Measurements from ENCODE around the gene ABCC1.

Gene ABCC1

GRCh38 chr16:16138034-16138635 lies 188.7 kb downstream of the ABCC1 start:
- no peak overlapping the region for H2AFZ ChIP-seq (ENCODE audit: low read depth)
- H3K4me2 ChIP-seq: no peak overlapping the region
- no peak overlapping the region for H3K9ac ChIP-seq
- H4K20me1 ChIP-seq (ENCODE audit: insufficient read depth): no peaks in the 10 kb centered on the region
- H3K4me3 ChIP-seq (IDR thresholded peaks at IDR 0.05; ENCODE audit: insufficient read depth, low read depth, low read length): no peak overlapping the region
- H3K79me2 ChIP-seq (ENCODE audit: insufficient read depth, low read depth): no peaks in the 10 kb centered on the region
- H3K4me1 ChIP-seq (ENCODE audit: low read depth, poor library complexity, severe bottlenecking): no peaks in the 10 kb centered on the region
- TF ChIP-seq CTCF (conservative IDR thresholded peaks at IDR 0.05; ENCODE audit: low read depth, low read length): no peak
- no peak overlapping the region for H3K27ac ChIP-seq
- peaks cover 18% of the 10 kb centered on the region; the same call in 1 of the 2 replicates for H3K36me3 ChIP-seq (ENCODE audit: insufficient read depth)
- H3K27me3 ChIP-seq (ENCODE audit: insufficient read depth, low read depth): no peaks in the 10 kb centered on the region

- Histone ChIP-seq H3K27ac (no peak overlapping the region), H4K20me1 (ENCODE audit: insufficient read depth) (no peaks in the 10 kb centered on the region), H3K4me2 (no peak overlapping the region), H2AFZ (ENCODE audit: low read depth) (no peak overlapping the region), H3K9ac (no peak overlapping the region), H3K4me1 (ENCODE audit: low read depth, poor library complexity, severe bottlenecking) (no peaks in the 10 kb centered on the region), H3K27me3 (ENCODE audit: insufficient read depth, low read depth) (no peaks in the 10 kb centered on the region), H3K36me3 (ENCODE audit: insufficient read depth) (peaks cover 18% of the 10 kb centered on the region; the same call in 1 of the 2 replicates), H3K4me3 (IDR thresholded peaks at IDR 0.05; ENCODE audit: insufficient read depth, low read depth, low read length) (no peak overlapping the region), H3K79me2 (ENCODE audit: insufficient read depth, low read depth) (no peaks in the 10 kb centered on the region)
- no peak for TF ChIP-seq CTCF (conservative IDR thresholded peaks at IDR 0.05; ENCODE audit: low read depth, low read length)
Measured at GRCh38 chr16:16139061-16139460, 189.6 kb downstream of the ABCC1 start.

GRCh38 chr16:16139806-16140205 lies 190.4 kb downstream of the ABCC1 start:
- TF ChIP-seq CTCF (conservative IDR thresholded peaks at IDR 0.05; ENCODE audit: low read depth, low read length): no peak
- H3K4me2 ChIP-seq: no peak overlapping the region
- H3K9ac ChIP-seq: no peak overlapping the region
- H2AFZ ChIP-seq (ENCODE audit: low read depth): no peak overlapping the region
- no peaks in the 10 kb centered on the region for H3K79me2 ChIP-seq (ENCODE audit: insufficient read depth, low read depth)
- H3K36me3 ChIP-seq (ENCODE audit: insufficient read depth): peaks cover 18% of the 10 kb centered on the region; the same call in 1 of the 2 replicates
- no peak overlapping the region for H3K27ac ChIP-seq
- no peaks in the 10 kb centered on the region for H3K4me1 ChIP-seq (ENCODE audit: low read depth, poor library complexity, severe bottlenecking)
- no peak overlapping the region for H3K4me3 ChIP-seq (IDR thresholded peaks at IDR 0.05; ENCODE audit: insufficient read depth, low read depth, low read length)
- H4K20me1 ChIP-seq (ENCODE audit: insufficient read depth): no peaks in the 10 kb centered on the region
- no peaks in the 10 kb centered on the region for H3K27me3 ChIP-seq (ENCODE audit: insufficient read depth, low read depth)

- Histone ChIP-seq H3K4me2 (no peak overlapping the region), H3K36me3 (ENCODE audit: insufficient read depth) (peaks cover 16% of the 10 kb centered on the region; the same call in 1 of the 2 replicates), H3K27me3 (ENCODE audit: insufficient read depth, low read depth) (no peaks in the 10 kb centered on the region), H3K27ac (no peak overlapping the region), H4K20me1 (ENCODE audit: insufficient read depth) (no peaks in the 10 kb centered on the region), H3K4me3 (IDR thresholded peaks at IDR 0.05; ENCODE audit: insufficient read depth, low read depth, low read length) (no peak overlapping the region), H3K9ac (no peak overlapping the region), H3K4me1 (ENCODE audit: low read depth, poor library complexity, severe bottlenecking) (no peaks in the 10 kb centered on the region), H3K79me2 (ENCODE audit: insufficient read depth, low read depth) (no peaks in the 10 kb centered on the region), H2AFZ (ENCODE audit: low read depth) (no peak overlapping the region)
- TF ChIP-seq CTCF (conservative IDR thresholded peaks at IDR 0.05; ENCODE audit: low read depth, low read length): no peak
Measured at GRCh38 chr16:16140537-16140936, 191.1 kb downstream of the ABCC1 start.
